COLO829 (cell line): ENCODE measurements around the gene APC2.
"Not testable (repeated sequence)": the region's sequence is repeated elsewhere in the genome, so short reads cannot be mapped to it uniquely, and the experiment has no call there.

Experiments
- DNase-seq: peaks from one replicate; pipeline ENCODE4 v3.0.0; 2012; ENCODE audit warnings: low spot score

APC2 gene

GRCh38 chr19:1511318-1512317, 61.7 kb downstream of the APC2 start:
- DNase-seq: no peak

DNA sequence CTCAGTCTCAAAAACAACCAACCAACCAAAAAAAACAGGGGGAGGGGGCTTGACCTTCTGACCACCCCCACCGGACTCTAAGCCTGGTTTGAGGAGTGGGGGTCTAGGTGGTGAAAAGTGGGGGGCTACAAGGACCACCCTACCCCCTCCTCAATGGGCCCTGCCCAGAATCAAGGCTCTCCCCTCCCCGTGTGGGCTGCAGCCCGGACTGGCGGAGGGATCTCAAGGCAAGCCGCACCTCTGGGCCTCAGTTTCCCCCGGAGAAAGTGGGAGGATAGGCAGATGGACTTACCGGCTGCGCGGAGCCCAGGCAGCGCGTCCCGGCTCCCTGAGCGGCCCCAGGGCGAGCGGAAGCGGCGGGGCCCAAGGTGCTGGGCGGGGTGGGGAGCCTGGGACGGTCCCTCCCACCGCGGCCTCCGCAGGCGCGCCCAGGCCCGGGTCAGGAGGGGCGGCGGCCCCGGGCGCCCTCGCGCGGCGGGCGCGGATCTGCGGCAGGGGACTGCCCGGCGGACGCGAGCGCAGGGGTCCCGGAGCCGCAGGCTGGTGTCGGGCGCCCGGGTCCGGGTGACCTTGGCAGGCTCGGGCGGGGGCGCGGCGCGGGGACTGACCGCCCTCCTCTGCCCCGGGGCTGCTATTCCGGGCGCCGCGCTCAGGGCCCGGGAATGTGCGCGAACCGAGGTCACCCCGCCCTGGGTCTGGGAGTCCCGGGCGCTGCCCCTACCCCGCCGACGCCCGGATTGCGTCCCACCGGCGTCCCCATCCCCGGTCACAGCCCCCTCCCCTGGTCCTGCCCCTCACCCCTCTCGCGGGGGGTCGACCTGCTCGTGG, 63.0 kb downstream of the APC2 start, which contains the start of gene ADAMTSL5:
Gene ADAMTSL5 (minus strand): TSS at position 349 of the 828 bp plus-strand sequence. CDS start 2,076 bp downstream, outside the sequence.
- no peak for DNase-seq

GRCh38 chr19:1513499-1514294, 63.8 kb downstream of the APC2 start:
- DNase-seq: no peak

- no peak for DNase-seq
These were observed 64.4 kb downstream of the APC2 start for GRCh38 chr19:1514295-1514661.

GRCh38 chr19:1514986-1515721, 65.2 kb downstream of the APC2 start:
- no peak for DNase-seq

DNA sequence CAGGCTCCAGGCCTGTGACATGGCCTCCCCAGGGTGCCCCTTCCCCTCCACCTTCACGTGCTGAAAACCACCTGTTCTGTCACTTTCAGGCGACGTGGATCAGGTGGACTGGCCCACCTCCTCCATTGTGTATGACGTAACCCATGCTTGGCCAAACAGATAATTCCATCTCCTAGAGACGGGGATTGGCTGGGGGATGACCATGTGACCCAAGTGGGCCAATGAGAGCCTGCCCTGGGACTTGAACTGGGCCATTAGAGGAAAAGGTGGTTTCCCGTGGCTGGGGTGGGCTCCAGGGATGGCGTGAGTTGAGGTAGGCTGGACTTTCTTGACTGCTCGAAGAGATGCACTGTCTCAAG, 66.5 kb downstream of the APC2 start:
- no peak for DNase-seq

GRCh38 chr19:1518471-1518870, 68.5 kb downstream of the APC2 start:
- no peak for DNase-seq

DNA sequence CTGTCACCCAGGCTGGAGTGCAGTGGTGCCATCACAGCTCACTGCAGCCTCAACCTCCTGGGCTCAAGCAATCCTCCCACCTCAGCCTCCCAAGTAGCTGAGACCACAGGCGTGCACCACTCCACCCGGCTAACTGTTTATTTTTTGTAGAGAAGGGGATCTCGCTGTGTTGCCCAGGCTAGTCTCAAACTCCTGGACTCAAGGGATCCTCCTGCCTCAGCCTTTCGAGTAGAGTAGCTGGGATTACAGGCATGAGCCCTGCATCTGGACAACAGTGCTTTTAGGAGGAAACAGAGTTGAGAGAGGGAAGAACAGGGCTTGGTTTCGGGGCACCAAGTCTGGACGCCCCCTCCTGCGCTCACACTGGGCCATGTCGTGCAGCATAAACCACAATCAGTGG, 69.9 kb downstream of the APC2 start:
- DNase-seq: not testable (repeated sequence)

GRCh38 chr19:1520203-1520780, 70.4 kb downstream of the APC2 start:
- no peak for DNase-seq

GRCh38 chr19:1521636-1522035, 71.7 kb downstream of the APC2 start:
- DNase-seq: no peak

DNA sequence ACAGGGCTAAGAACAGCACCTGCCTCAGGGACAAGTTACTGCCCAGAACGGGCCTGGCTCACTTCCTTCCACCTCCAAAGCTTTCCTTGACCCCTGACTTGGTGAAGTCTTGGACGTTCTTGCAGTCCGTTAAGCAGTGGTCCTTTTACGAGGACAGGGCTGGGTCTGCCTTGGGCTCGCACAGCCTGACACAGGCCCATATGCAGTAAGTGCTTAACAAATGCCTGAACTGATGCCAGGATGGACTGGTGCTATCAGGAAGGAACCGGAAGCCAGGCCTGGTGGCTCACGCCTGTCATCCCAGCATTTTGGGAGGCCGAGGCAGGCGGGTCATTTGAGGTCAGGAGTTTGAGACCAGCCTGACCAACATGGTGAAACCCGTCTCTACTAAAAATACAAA, 72.1 kb downstream of the APC2 start:
- DNase-seq: no peak

DNA sequence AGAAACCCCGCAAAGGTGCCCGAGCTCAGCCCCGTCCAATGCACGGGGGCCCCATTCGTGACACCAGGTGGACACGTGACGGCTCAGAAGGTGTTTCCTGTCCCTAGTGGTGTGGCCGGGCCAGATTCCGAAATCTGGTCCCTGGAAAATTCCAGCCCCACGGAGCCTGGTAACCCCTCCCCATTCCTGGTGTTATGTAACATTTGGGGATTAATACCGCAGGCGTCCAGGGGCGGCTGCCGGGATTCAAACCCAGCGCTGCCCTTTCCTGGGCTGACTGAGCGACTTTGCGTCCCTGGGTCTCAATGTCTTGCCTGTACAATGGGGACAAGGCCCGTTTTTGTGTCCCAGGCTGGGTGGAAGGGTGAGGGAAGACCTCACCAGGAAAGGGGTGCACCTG, 72.9 kb downstream of the APC2 start:
- DNase-seq: no peak
